HepG2 (cell line): ENCODE data around the gene LRTM2. TPM values are rescaled to one million over a fixed set of nuclear protein-coding genes. Genes with fewer than 3 reads are reported as not detected.
A peak's percentile ranks its signal among the peaks of the same experiment; 100 is the strongest.

Experiments
- BRD4 ChIP-seq: sonication (generic); formaldehyde crosslinking; IDR thresholded peaks from 2 replicates; pipeline ENCODE4 v1.4.0; 2020; ENCODE audit warnings: missing genetic modification reagents
- FOXK2 ChIP-seq: fragments of 450-650 bp; IDR thresholded peaks from 2 replicates; pipeline ENCODE4 v1.6.1; 2016
- FOXP1 ChIP-seq, 2 experiments: fragments of 450-650 bp in 1 of 2; IDR thresholded peaks; 2 replicates each; pipeline ENCODE4 v1.6.1; 2017 to 2018; ENCODE audit warnings: antibody characterized with exemption in 1 of 2
- KDM6A ChIP-seq: IDR thresholded peaks from 2 replicates; pipeline ENCODE4 v1.6.1; 2016; ENCODE audit warnings: low read depth
- KMT2A ChIP-seq: sonication (generic); formaldehyde crosslinking; IDR thresholded peaks from 2 replicates; pipeline ENCODE4 v1.4.0; 2020; ENCODE audit warnings: missing genetic modification reagents
- NR2C2 ChIP-seq: sonication (generic); formaldehyde crosslinking; IDR thresholded peaks from 2 replicates; pipeline ENCODE4 v1.4.0; 2020; ENCODE audit warnings: missing genetic modification reagents, mild to moderate bottlenecking, moderate library complexity, borderline replicate concordance
- PATZ1 ChIP-seq: sonication (generic); formaldehyde crosslinking; IDR thresholded peaks from 2 replicates; pipeline ENCODE4 v1.4.0; 2020; ENCODE audit warnings: missing genetic modification reagents
- POLR2AphosphoS5 ChIP-seq: IDR thresholded peaks from 2 replicates; pipeline ENCODE4 v1.6.1; 2012; ENCODE audit warnings: low read depth, low read length
- PRDM10 ChIP-seq: sonication (generic); formaldehyde crosslinking; IDR thresholded peaks from 2 replicates; pipeline ENCODE4 v1.4.0; 2020; ENCODE audit warnings: low read depth, missing genetic modification reagents
- RARA ChIP-seq: IDR thresholded peaks from 2 replicates; pipeline ENCODE4 v1.6.1; 2016; ENCODE audit warnings: missing genetic modification reagents, missing compliant biosample characterization
- RFXAP ChIP-seq: sonication (generic); formaldehyde crosslinking; IDR thresholded peaks from 2 replicates; pipeline ENCODE4 v1.4.0; 2020; ENCODE audit warnings: missing genetic modification reagents, borderline replicate concordance
- SP1 ChIP-seq, 2 experiments: fragments of 450-650 bp in 1 of 2; sonication (generic) in 1 of 2; formaldehyde crosslinking in 1 of 2; IDR thresholded peaks; 2 replicates each; pipeline versions ENCODE4 v1.4.0 to v1.6.1; 2016 to 2020; ENCODE audit warnings: missing genetic modification reagents in 1 of 2
- YEATS2 ChIP-seq: sonication (generic); formaldehyde crosslinking; IDR thresholded peaks from 2 replicates; pipeline ENCODE4 v1.4.0; 2020; ENCODE audit warnings: missing genetic modification reagents, borderline replicate concordance
- ZFAT ChIP-seq: sonication (generic); formaldehyde crosslinking; conservative IDR thresholded peaks from 2 replicates; pipeline ENCODE4 v1.8.1; 2023; ENCODE audit warnings: missing genetic modification reagents, inconsistent platforms
- ZNF281 ChIP-seq: sonication (generic); formaldehyde crosslinking; IDR thresholded peaks from 2 replicates; pipeline ENCODE4 v1.4.0; 2020; ENCODE audit warnings: missing genetic modification reagents, borderline replicate concordance
- ZNF639 ChIP-seq: conservative IDR thresholded peaks from 2 replicates; pipeline ENCODE4 v1.6.1; 2018; ENCODE audit warnings: missing genetic modification reagents
- ZNF644 ChIP-seq: IDR thresholded peaks from 2 replicates; pipeline ENCODE4 v1.6.1; 2016; ENCODE audit warnings: low read depth
- ZUFSP ChIP-seq: sonication (generic); formaldehyde crosslinking; IDR thresholded peaks from 2 replicates; pipeline ENCODE4 v1.9.0; 2021; ENCODE audit warnings: missing genetic modification reagents, mild to moderate bottlenecking, borderline replicate concordance
- polyA plus RNA-seq, 8 experiments: library from polyadenylated mRNA; depleted of rRNA in 3 of 8; stranded (reverse) in 7 of 8; unstranded in 1 of 8; fragments of >200 nt; fragmentation: Illumina TruSeq in 4 of 8; extraction: Trizol in 4 of 8; gene quantifications; 2 replicates each; pipeline versions ENCODE4 v1.2.1 to v1.2.3, GENCODE V29; 2011 to 2016; ENCODE audit warnings: low read depth in 4 of 8, missing spikeins in 1 of 8, mixed read lengths in 1 of 8; ENCODE audit not compliant: insufficient read depth in 1 of 8
- total RNA-seq, 5 experiments: library from RNA; depleted of rRNA; stranded (reverse); fragments of >200 nt; fragmentation: Illumina TruSeq; extraction: Trizol; gene quantifications; 2 replicates each; pipeline ENCODE4 v1.2.3, GENCODE V29; 2016; ENCODE audit warnings: low read depth in 1 of 5

Gene LRTM2
- total and polyA plus RNA-seq, 2 of the 13 experiments (the other 11 are each of a cell fraction or from before 2014, with no cell fraction given), result 0.09 TPM; not detected in 1

- TF ChIP-seq ZNF639 (CRISPR knock-in tag), result 0 out of 2 replicates have a peak, but pooled peaks have one; percentile 69
- TF ChIP-seq ZNF644 (CRISPR knock-in tag), result peak; percentile 59; the same call in 1 of the 2 replicates
- peak; percentile 91 for TF ChIP-seq NR2C2
- TF ChIP-seq ZUFSP, result no peak
- no peak for TF ChIP-seq RFXAP (CRISPR knock-in tag)
- no peak for TF ChIP-seq POLR2AphosphoS5
- no peak for TF ChIP-seq FOXP1 (IDR thresholded peaks at IDR 0.05)
- peak; percentile 64 for TF ChIP-seq FOXP1 (CRISPR knock-in tag; IDR thresholded peaks at IDR 0.05)
- TF ChIP-seq SP1 (IDR thresholded peaks at IDR 0.05), result no peak
- TF ChIP-seq SP1 (CRISPR knock-in tag; IDR thresholded peaks at IDR 0.05), result no peak
- TF ChIP-seq BRD4 (CRISPR knock-in tag), result peak; percentile 41; the same call in 1 of the 2 replicates
- no peak for TF ChIP-seq FOXK2
- peak; percentile 94 for TF ChIP-seq RARA (CRISPR knock-in tag)
- no peak for TF ChIP-seq PRDM10 (CRISPR knock-in tag)
- TF ChIP-seq ZNF281 (CRISPR knock-in tag), result peak; percentile 21; the same call in 1 of the 2 replicates
- TF ChIP-seq KMT2A (CRISPR knock-in tag), result peak; percentile 48; the same call in 1 of the 2 replicates
- no peak for TF ChIP-seq ZFAT (CRISPR knock-in tag)
- TF ChIP-seq PATZ1, result peak; percentile 43; the same call in 1 of the 2 replicates
- no peak for TF ChIP-seq YEATS2 (CRISPR knock-in tag)
- 0 out of 2 replicates have a peak, but pooled peaks have one; percentile 34 for TF ChIP-seq KDM6A (CRISPR knock-in tag)
Observed at GRCh38 chr12:1812650-1813302, 7.6 kb upstream of the LRTM2 start (continued).
